ENCODE data around the gene PRAMEF33. TPM values are rescaled to one million over a fixed set of nuclear protein-coding genes. Genes with fewer than 3 reads are reported as not detected.

PRAMEF33 gene, protein sequence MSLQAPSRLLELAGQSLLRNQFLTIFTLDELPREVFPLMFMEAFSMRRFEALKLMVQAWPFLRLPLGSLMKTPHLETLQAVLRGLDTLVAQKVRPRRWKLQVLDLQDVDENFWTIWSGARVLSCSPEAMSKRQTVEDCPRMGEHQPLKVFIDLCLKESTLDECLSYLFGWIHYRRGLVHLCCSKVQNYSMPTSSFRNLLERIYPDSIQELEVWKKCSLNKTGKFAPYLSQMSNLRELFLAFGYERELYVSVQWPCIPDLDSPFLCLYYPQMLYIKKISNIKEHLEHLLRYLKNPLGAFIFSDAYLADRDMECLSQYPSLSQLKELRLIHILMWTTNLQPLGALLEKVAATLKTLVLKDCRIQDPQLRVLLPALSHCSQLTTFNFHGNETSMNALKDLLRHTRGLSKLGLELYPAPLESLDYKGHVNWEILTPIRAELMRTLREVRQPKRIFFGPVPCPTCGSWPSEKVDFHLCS
- total RNA-seq: not detected

DNA sequence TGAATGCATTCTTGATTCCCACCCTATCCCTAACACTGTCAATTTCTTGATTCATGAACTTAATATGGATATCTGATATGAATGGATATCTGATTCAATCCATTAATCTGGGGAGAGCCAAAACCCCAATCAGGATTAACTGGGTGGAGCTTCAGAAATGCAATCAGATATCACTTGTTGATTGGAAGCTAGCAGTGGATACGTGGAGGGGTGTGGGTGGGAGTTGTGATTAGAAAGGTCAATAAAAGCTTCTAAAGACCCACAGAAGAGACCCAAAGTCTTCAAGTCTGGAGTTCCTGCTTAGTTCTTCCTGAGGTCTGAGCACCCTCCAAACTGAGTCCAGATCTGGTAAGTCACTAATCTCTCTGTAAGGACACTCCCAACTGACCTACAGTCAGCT, at the start of gene PRAMEF33:
PRAMEF33 (plus strand) TSS at position 301 of the 400 bp plus-strand sequence. CDS start 2,416 bp downstream, outside the sequence.

DNA sequence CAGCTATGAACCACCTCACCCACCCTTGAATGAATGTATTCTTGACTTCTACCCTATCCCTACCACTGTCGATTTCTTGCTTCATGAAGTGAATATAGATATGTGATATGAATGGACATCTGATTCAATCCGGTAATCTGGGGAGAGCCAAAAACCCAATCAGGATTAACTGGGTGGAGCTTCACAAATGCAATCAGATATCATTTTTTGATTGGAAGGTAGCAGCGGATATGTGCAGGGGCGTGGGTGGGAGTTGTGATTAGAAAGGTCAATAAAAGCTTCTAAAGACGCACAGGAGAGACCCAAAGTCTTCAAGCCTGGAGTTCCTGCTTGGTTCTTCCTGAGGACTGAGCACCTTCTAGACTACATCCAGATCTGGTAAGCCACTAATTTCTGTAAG, 49.4 kb upstream of the PRAMEF33 start, which contains the start of gene PRAMEF5:
PRAMEF5 (plus strand) TSS at position 301 of the 400 bp plus-strand sequence. CDS start 5,071 bp downstream, outside the sequence.

DNA sequence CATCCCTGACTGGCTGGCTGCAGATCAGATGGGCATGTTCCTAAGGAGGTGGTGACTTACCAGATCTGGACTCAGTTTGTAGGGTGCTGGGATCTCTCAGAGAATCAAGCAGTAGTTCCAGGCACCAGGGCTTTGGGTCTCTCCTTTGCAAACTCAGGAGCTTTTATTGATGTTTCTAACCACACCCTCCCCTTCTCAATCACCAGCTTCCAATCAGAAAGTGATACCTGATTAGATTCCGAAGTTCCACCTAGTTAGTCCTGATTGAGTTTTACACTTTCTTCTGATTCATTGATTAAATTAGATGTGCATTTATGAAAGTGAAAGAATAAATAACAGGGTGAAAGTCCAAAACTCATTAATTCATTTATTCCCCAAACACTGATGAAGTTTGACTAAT, 18.3 kb upstream of the PRAMEF33 start, which contains the start of gene PRAMEF8:
PRAMEF8 (minus strand) TSS at position 101 of the 400 bp plus-strand sequence. CDS start 1,046 bp downstream, outside the sequence.

DNA sequence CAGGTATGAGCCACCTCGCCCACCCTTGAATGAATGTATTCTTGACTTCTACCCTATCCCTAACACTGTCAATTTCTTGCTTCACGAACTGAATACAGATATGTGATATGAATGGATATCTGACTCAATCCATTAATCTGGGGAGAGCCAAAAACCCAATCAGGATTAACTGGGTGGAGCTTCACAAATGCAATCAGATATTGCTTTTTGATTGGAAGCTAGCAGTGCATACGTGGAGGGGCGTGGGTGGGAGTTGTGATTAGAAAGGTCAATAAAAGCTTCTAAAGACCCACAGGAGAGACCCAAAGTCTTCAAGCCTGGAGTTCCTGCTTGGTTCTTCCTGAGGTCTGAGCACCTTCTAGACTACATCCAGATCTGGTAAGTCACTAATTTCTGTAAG, 11.9 kb downstream of the PRAMEF33 start, which contains the start of gene PRAMEF15:
PRAMEF15 (plus strand) TSS at position 301 of the 400 bp plus-strand sequence. CDS start 2,827 bp downstream, outside the sequence.

DNA sequence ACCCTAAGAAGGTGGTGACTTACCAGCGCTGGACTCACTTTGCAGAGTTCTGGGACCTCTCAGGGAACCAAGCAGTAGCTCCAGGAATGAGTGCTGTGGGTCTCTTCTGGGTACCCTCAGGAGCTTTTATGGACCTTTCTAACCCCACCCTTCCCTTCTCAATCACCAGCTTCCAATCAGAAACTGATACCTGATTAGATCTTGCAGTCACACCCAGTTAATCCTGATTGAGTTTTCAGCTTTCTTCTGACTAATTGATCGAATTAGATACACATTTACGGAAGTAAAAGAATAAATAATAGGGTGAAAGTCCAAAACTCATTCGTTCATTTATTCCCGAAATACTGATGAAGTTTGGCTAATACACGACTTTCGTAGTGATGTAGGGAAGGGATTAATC, 43.7 kb downstream of the PRAMEF33 start, which contains the start of gene PRAMEF14:
PRAMEF14 (minus strand) TSS at position 101 of the 400 bp plus-strand sequence. CDS start 1,820 bp downstream, outside the sequence.

Small RNA genes lying within 50 kb of the gene (small RNA-seq; reads per million reads assigned to genes)
- not detected for gene RNU6-771P

Other genes with a start within 250 kb of the PRAMEF33 start
- gene PRAMEF27, start 247.0 kb upstream of the PRAMEF33 start, total RNA-seq: not detected
- gene HNRNPCL3, start 242.8 kb upstream of the PRAMEF33 start, total RNA-seq: not detected
- not detected for gene PRAMEF25, start 232.8 kb upstream of the PRAMEF33 start, total RNA-seq
- gene HNRNPCL2, start 186.7 kb upstream of the PRAMEF33 start, total RNA-seq: not detected
- gene PRAMEF26, start 147.5 kb upstream of the PRAMEF33 start, total RNA-seq: not detected
- not detected for gene HNRNPCL4, start 137.9 kb upstream of the PRAMEF33 start, total RNA-seq
- not detected for gene PRAMEF9, start 131.7 kb upstream of the PRAMEF33 start, total RNA-seq
- gene PRAMEF13, start 102.1 kb upstream of the PRAMEF33 start, total RNA-seq: not detected
- not detected for gene PRAMEF18, start 77.4 kb upstream of the PRAMEF33 start, total RNA-seq
- gene PRAMEF5, start 49.3 kb upstream of the PRAMEF33 start, total RNA-seq: not detected
- not detected for gene PRAMEF8, start 18.4 kb upstream of the PRAMEF33 start, total RNA-seq
- not detected for gene PRAMEF15, start 12.0 kb downstream of the PRAMEF33 start, total RNA-seq
- not detected for gene PRAMEF14, start 43.6 kb downstream of the PRAMEF33 start, total RNA-seq
- gene PRAMEF19, start 68.4 kb downstream of the PRAMEF33 start, total RNA-seq: not detected
- gene PRAMEF17, start 86.1 kb downstream of the PRAMEF33 start, total RNA-seq: not detected
- not detected for gene PRAMEF20, start 106.9 kb downstream of the PRAMEF33 start, total RNA-seq
- 0.46 TPM for gene LRRC38, start 210.5 kb downstream of the PRAMEF33 start, total RNA-seq

Measured in diencephalon (tissue), 1 donor.